GM18526 (cell line): ENCODE measurements around the gene PLB1.

ENCODE experiments used
- POLR2A ChIP-seq: IDR thresholded peaks from 3 replicates; pipeline ENCODE4 v1.6.1; 2011; ENCODE audit not compliant: insufficient read length; ENCODE audit errors: extremely low read depth

PLB1 gene

DNA sequence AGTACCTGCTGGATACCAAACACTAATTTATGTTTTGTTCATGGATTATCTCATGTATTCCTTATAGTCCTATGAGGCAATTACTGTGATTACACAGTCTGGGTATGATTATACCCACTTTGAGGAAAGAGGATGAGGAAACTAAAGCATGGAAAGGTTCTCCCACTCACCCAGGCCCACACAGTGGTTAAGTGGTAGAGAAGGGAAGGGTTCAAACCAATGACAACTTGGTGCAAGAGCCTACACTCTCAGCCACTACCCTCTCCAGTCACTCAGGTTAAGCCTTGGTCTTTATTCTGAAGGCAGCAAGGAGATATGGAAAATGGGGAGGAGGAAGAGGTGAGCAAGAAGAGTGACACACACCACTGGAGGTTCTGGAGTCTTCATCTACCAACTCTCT is 191.3 kb downstream of the PLB1 start:
- TF ChIP-seq POLR2A: no peak

DNA sequence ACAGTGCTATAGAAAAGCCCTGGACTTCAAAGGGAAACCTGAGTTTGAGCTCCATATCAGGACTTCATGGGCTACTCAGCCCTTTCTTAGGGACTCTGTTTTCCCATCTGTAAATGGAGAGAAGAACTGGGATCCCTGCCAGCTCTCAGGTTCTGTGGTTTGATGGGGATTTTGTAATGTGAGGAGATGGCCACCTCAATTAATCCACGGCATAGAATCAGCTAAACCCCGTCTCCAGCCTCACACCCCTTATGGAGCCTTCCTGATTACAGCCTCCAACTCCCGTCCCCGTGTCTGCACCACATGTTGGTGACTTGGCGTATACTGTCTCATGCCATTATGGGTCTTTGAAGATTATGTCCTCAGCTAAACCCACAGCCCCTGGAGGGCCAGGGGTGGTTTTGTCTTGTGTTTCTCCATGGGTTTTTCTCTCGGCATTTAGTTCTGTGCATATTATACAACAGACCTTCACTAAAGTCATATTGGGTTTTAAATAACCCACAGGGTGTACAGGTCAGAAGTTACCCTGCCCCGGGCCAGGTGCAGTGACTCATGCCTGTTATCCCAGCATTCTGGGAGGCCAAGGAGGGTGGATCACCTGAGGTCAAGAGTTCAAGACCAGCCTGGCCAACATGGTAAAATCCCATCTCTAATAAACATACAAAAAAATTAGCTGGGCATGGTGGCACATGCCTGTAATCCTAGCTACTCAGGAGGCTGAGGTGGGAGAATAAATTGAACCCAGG is 192.0 kb downstream of the PLB1 start:
- TF ChIP-seq POLR2A: no peak

DNA sequence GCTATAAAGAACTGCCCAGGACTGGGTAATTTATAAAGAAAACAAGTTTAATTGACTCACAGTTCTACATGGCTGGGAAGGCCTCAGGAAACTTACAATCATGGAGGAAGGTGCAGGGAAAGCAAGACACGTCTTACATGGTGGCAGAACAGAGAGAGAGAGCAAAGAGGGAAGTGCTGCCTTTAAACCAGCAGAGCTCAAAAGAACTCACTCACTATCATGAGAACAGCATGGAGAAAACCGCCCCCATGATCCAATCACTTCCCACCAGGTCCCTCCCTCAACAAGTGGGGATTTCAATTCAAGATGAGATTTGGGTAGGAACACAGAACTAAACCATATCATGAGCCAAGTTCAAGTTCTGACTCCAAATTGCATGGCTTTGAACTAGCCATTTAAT is 193.0 kb downstream of the PLB1 start:
- TF ChIP-seq POLR2A: no peak

DNA sequence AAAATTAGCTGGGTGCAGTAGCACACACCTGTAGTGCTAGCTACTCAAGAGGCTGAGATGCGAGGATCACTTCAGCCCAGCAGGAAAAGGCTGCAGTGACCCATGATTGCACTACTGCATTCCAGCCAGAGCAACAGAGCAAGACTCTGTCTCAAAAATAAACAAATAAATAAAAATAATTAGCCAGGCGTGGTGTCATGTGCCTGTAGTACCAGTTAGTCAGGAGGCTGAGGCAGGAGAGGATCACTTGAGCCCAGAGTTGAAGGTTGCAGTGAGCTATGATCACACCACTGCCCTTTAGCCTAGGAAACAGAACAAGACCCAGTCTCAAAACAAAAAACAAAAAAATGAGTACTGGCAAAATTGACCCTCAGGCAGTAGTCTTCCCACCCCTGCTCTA is 193.9 kb downstream of the PLB1 start:
- TF ChIP-seq POLR2A: no peak

DNA sequence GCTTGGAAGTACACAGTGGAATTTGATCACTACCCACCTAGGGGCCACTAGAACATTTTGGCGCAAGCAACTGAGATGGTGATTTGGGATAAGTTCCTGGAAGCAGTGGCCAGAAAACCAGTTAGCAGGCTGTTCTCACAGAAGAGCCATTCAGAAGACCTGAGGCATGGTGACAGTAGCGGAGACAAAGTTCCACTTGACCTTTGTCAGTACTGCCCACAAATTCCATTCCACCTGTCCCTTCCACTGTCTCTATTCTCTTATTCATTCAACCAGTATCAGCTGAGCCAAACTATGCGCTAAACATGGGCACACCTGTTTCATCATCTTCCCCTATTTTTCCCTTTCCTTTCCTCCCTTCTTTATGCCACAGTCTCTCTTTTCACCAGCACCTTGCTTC is 196.6 kb downstream of the PLB1 start:
- no peak for TF ChIP-seq POLR2A

DNA sequence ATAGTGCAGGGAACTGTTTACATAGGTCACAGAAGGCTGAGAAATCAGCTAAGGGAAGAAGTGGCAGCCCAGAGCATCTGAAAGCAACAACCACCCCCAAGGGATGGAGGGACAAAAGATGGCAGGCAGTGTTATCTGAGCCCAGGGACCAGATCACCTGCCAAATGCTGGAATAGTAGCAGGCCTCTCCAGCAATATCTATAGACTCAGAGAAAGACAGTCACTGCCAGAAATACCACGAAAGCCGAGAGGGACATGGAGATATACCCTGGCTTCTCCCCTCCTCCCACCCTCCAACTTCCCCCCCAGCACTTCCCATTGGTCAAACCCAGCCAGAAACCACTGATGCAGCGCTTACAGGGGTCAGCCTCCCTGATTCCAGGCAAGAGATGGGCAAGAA is 197.4 kb downstream of the PLB1 start:
- no peak for TF ChIP-seq POLR2A
